Measurements from ENCODE around the gene NASP. TPM values are rescaled to one million over a fixed set of nuclear protein-coding genes. Genes with fewer than 3 reads are reported as not detected.

Gene NASP
- total RNA-seq, 2 donors from 2014 or later = 145 to 291 TPM

GRCh38 chr1:45551684-45552083 lies 32.2 kb upstream of the NASP start:
- H3K27ac Mint-ChIP-seq = peak overlapping the region; percentile 85 to 93
- H3K9me3 Mint-ChIP-seq = no peaks in the 10 kb centered on the region
- peaks cover 4% of the 10 kb centered on the region for H3K36me3 Mint-ChIP-seq
- H3K27me3 Mint-ChIP-seq = peaks cover 0 to 4% of the 10 kb centered on the region in 2 donors
- peaks cover 16 to 23% of the 10 kb centered on the region in 2 donors for H3K4me1 Mint-ChIP-seq (ENCODE audit: low read depth in 2 of 2)
- no peak for ATAC-seq
- DNase-seq (ENCODE audit: low spot score) = no peak
- H3K4me3 Mint-ChIP-seq = peak overlapping the region; percentile 98

DNA sequence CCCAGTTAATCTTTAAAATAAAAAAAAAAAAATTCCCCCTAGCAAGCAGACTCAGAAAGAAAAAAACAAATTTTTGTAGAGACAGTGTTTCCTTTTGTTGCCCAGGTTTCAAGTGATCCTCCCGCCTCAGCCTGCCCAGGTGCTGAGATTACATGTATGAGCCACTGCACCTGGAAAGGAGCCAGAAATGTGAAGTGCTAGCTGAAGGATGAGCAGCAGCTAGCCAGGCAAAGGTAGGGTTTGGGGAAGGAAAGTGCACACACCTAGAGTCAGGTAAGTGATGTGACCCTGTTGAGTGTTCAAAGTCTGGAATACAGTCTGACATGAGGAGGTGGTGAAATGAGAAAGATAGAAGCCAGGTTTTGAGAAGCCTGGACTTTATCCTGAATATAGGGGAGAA lies 31.5 kb upstream of the NASP start:
- Mint-ChIP-seq H3K4me3 (peak overlapping the region; percentile 7), H3K36me3 (peaks cover 4% of the 10 kb centered on the region), H3K27ac (no peak overlapping the region), H3K9me3 (no peaks in the 10 kb centered on the region), H3K27me3 (peaks cover 0 to under 1% of the 10 kb centered on the region in 2 donors), H3K4me1 (ENCODE audit: low read depth in 2 of 2) (peaks cover 18 to 22% of the 10 kb centered on the region in 2 donors)
- no peak for ATAC-seq
- DNase-seq (ENCODE audit: low spot score) = no peak

DNA sequence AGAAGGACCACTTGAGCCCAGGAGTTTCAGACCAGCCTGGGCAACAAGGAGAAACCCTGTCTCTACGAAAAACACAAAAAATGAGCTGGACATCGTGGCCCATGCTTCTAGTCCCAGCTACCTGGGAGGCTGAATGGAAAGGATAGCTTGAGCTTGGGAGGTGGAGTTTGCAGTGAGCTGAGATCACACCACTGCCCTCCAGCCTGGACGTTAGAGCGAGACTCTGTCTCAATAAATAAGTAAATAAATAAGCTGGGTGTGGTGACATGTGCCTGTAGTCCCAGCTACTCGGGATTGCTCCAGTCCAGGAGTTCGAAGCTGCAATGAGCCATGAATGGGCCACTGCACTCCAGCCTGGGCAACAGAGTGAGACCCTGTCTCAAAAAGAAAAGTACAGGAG lies 29.6 kb upstream of the NASP start:
- DNase-seq (ENCODE audit: low spot score) (no peak), ATAC-seq (no peak)
- Mint-ChIP-seq H3K27ac (no peak overlapping the region), H3K9me3 (no peaks in the 10 kb centered on the region), H3K4me3 (no peak overlapping the region), H3K36me3 (peaks cover 4% of the 10 kb centered on the region), H3K4me1 (ENCODE audit: low read depth in 2 of 2) (peaks cover 21 to 25% of the 10 kb centered on the region in 2 donors), H3K27me3 (no peaks in the 10 kb centered on the region)

DNA sequence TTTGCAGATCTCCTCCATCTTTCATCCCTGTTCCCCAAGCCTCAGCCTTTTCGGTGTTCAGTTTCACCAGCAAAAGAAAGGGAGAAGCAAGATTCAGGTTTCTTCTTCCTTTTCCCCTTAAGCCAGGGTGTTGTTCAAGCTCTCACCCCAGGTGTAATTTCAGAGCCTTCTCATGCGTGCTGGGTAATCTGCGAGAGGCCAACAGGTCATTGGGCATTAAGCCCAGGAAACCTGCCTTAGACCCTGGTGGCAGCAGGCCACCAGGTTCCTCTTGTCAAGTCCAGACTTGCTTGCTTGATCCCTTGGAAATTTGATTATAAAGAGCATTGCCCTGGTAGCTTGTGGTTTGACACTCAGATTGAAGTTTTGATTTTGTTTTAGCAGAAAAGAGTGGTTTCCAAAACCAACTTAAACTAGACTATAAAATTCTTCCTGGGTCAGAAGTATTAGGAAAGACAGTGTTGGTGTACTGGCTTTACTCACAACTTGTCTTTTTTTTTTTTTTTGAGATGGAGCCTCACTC lies 26.4 kb upstream of the NASP start:
- Mint-ChIP-seq H3K36me3 (no peaks in the 10 kb centered on the region), H3K27me3 (no peaks in the 10 kb centered on the region), H3K4me1 (ENCODE audit: low read depth in 2 of 2) (peaks cover 7 to 14% of the 10 kb centered on the region in 2 donors), H3K9me3 (no peaks in the 10 kb centered on the region), H3K4me3 (no peak overlapping the region), H3K27ac (peak overlapping the region in 1 of 2 donors; percentile 33)
- ATAC-seq = no peak
- DNase-seq (ENCODE audit: low spot score) = no peak

DNA sequence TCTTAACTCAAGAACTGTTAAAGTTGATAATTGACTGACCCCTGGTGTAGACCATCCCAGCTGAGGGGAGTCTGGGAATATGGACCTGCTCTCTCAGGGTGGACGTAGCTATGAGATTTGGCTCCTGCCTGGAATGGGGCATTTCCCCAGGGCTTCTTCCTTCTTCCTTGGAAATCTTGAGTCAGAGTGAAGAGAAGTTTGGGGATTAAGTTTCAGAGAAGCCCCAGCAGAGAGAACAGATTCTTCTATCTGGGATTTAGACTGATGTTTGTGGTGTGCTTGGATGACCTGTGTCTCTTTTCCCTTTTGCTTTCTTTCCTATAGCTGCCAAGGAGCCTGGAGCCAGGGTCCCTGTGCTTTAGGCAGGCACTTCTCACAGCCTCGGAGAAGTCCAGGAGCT lies 20.0 kb upstream of the NASP start:
- ATAC-seq = no peak
- no peak overlapping the region for H3K27ac Mint-ChIP-seq

DNA sequence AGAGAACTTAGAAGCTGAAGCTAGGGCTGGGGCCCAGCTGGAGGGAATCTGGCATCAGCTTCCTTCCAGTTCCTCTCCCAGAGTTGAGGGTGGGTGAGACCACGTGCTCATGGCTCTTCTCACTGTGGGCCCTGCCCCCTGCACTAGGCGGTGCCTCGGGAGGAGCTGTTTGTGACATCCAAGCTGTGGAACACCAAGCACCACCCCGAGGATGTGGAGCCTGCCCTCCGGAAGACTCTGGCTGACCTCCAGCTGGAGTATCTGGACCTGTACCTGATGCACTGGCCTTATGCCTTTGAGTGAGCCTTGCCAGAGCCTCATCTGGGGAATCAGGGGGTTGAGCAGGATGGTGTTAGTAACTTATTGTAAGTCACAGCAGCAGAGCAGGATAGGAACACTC lies 17.1 kb upstream of the NASP start:
- Mint-ChIP-seq H3K4me1 (ENCODE audit: low read depth in 2 of 2) (peaks cover 0 to 4% of the 10 kb centered on the region in 2 donors), H3K27me3 (no peaks in the 10 kb centered on the region), H3K27ac (peak overlapping the region in 1 of 2 donors; percentile 14), H3K36me3 (peaks cover 14% of the 10 kb centered on the region), H3K9me3 (no peaks in the 10 kb centered on the region), H3K4me3 (no peak overlapping the region)
- ATAC-seq (no peak), DNase-seq (ENCODE audit: low spot score) (no peak)

More for the DNA sequence above, 20.0 kb upstream of the NASP start:
- H3K36me3 Mint-ChIP-seq = peaks cover 5% of the 10 kb centered on the region
- no peak for DNase-seq (ENCODE audit: low spot score)
- H3K4me1 Mint-ChIP-seq (ENCODE audit: low read depth in 2 of 2) = peaks cover 0 to 3% of the 10 kb centered on the region in 2 donors
- H3K27me3 Mint-ChIP-seq = no peaks in the 10 kb centered on the region
- H3K9me3 Mint-ChIP-seq = no peaks in the 10 kb centered on the region
- H3K4me3 Mint-ChIP-seq = no peak overlapping the region

DNA sequence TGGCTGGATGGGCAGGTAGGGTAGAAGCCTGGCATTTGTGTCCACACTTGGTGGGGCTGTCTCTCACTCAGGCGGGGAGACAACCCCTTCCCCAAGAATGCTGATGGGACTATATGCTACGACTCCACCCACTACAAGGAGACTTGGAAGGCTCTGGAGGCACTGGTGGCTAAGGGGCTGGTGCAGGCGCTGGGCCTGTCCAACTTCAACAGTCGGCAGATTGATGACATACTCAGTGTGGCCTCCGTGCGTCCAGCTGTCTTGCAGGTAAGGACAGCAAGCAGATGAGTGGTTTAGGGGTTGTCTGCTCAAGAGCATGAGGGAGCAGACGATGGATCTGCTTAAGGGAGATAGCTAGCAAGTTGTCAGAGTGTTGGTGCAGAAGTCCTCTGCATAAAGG lies 15.9 kb upstream of the NASP start:
- Mint-ChIP-seq H3K27ac (no peak overlapping the region), H3K4me1 (ENCODE audit: low read depth in 2 of 2) (peaks cover 0 to 3% of the 10 kb centered on the region in 2 donors), H3K4me3 (no peak overlapping the region), H3K36me3 (peaks cover 14% of the 10 kb centered on the region), H3K9me3 (no peaks in the 10 kb centered on the region), H3K27me3 (no peaks in the 10 kb centered on the region)
- no peak for ATAC-seq
- no peak for DNase-seq (ENCODE audit: low spot score)

GRCh38 chr1:45568421-45568820 lies 15.4 kb upstream of the NASP start:
- peak in 1 of 2 donors; percentile 36 for ATAC-seq
- peaks cover 14% of the 10 kb centered on the region for H3K36me3 Mint-ChIP-seq
- peaks cover 0 to 3% of the 10 kb centered on the region in 2 donors for H3K4me1 Mint-ChIP-seq (ENCODE audit: low read depth in 2 of 2)
- H3K9me3 Mint-ChIP-seq = no peaks in the 10 kb centered on the region
- H3K27ac Mint-ChIP-seq = no peak overlapping the region
- DNase-seq (ENCODE audit: low spot score) = no peak
- H3K4me3 Mint-ChIP-seq = no peak overlapping the region
- H3K27me3 Mint-ChIP-seq = no peaks in the 10 kb centered on the region

GRCh38 chr1:45569571-45569961 lies 14.3 kb upstream of the NASP start:
- Mint-ChIP-seq H3K36me3 (peaks cover 10% of the 10 kb centered on the region), H3K27me3 (no peaks in the 10 kb centered on the region), H3K9me3 (no peaks in the 10 kb centered on the region), H3K4me3 (no peak overlapping the region), H3K27ac (no peak overlapping the region), H3K4me1 (ENCODE audit: low read depth in 2 of 2) (peaks cover 0 to 3% of the 10 kb centered on the region in 2 donors)
- DNase-seq (ENCODE audit: low spot score) (no peak), ATAC-seq (no peak)

DNA sequence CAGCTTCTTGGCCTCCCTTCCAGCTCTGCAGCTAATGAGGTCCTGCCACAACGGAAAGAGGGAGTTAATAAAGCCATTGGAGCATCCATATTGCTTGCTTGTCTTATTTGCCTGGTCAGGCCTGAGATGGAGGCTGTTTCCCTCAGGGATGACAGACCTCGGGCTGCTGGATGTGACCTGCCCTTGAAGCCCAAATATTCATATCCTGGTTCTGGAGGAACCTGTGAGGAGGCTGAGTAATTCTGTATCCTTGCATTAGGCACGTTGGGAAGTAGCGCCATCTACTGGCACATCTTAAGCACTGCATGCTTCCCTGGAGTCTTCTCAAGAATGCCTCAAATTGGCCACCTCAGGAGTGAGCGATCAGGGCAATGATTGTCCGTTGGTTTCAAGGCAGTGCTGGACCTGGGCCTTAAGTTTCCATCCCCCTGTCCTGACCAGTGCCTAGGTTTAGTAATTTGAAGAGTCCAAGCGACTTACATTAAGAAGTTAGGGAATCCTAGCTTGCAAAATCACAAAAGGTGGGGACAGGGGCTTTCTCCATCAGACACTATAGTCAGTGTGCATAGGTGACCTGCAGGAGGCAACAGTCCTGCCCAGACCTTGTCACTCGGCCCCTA lies 13.8 kb upstream of the NASP start:
- Mint-ChIP-seq H3K27me3 (no peaks in the 10 kb centered on the region), H3K36me3 (peaks cover 8% of the 10 kb centered on the region), H3K27ac (no peak overlapping the region), H3K4me1 (ENCODE audit: low read depth in 2 of 2) (peaks cover 0 to 3% of the 10 kb centered on the region in 2 donors), H3K4me3 (no peak overlapping the region), H3K9me3 (no peaks in the 10 kb centered on the region)
- ATAC-seq = peak; percentile 83 to 86
- DNase-seq (ENCODE audit: low spot score) = peak; percentile 73

GRCh38 chr1:45570631-45571030 lies 13.2 kb upstream of the NASP start:
- H3K27ac Mint-ChIP-seq = no peak overlapping the region
- peaks cover 8% of the 10 kb centered on the region for H3K36me3 Mint-ChIP-seq
- no peak for ATAC-seq

DNA sequence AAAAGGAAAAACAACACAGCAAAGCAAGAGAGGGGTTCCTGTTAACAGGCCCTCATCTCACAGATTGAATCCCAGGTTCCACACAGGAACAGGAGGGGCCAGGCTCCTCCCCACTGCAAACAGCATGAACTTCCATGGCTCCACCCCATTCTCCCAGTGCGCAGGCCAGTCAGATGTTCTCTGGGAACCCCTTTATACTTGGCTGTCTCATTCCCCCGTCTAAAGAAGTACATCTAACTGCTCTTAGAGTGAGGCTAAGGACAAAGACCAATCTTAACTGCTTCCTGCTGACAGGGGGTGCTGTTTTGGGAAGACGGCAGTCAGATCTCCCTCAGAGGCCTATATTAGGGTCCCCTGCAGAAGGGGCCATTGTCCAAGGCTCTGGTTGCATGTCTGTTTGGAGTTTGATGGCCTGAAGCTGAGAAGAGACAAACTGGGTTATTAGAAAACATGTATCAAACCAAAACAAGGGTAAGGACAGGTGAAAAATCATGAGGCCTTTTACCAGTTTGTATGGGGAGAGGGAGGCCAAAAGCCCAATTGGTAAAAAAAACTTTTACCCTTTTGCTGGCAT lies 10.5 kb upstream of the NASP start:
- Mint-ChIP-seq H3K4me1 (ENCODE audit: low read depth in 2 of 2) (peaks cover 0 to 3% of the 10 kb centered on the region in 2 donors), H3K9me3 (no peaks in the 10 kb centered on the region), H3K27me3 (no peaks in the 10 kb centered on the region), H3K27ac (no peak overlapping the region), H3K36me3 (peaks cover 8% of the 10 kb centered on the region), H3K4me3 (no peak overlapping the region)
- no peak for DNase-seq (ENCODE audit: low spot score)
- no peak for ATAC-seq

More at GRCh38 chr1:45570631-45571030, 13.2 kb upstream of the NASP start:
- DNase-seq (ENCODE audit: low spot score) = no peak
- no peaks in the 10 kb centered on the region for H3K9me3 Mint-ChIP-seq
- peaks cover 0 to 3% of the 10 kb centered on the region in 2 donors for H3K4me1 Mint-ChIP-seq (ENCODE audit: low read depth in 2 of 2)
- no peak overlapping the region for H3K4me3 Mint-ChIP-seq
- H3K27me3 Mint-ChIP-seq = no peaks in the 10 kb centered on the region

DNA sequence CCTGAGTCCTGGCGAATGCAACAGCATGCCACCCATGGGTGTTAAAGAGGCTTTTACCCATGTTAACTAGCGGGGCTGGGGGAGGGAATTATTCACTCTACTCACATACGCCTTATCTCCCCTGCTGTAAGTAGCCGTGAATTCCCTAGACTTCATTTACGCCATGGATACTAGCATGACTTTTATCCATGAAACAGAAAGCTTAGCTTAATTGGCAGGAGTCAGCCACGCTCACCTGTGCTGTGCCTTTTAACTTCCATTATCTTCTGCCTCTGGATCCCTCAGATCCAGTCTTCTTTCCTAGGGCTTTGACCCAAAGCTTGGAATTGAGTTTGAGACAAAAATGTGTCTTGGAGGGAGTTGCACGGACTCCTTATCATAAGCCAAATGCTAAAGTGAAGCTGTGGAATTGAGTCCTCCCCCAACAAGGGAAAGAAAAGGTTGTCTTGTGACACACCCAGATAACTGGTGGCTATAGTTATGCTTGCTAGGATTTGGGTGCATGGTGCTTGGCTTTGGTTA lies 9.7 kb upstream of the NASP start:
- DNase-seq (ENCODE audit: low spot score) (no peak), ATAC-seq (no peak)
- peaks cover 0 to 3% of the 10 kb centered on the region in 2 donors for H3K4me1 Mint-ChIP-seq (ENCODE audit: low read depth in 2 of 2)
- no peaks in the 10 kb centered on the region for H3K9me3 Mint-ChIP-seq
- H3K27ac Mint-ChIP-seq = no peak overlapping the region
- peaks cover 7% of the 10 kb centered on the region for H3K36me3 Mint-ChIP-seq
- no peaks in the 10 kb centered on the region for H3K27me3 Mint-ChIP-seq
- H3K4me3 Mint-ChIP-seq = no peak overlapping the region

GRCh38 chr1:45583264-45583665 lies 576 bp upstream of the NASP start:
- DNase-seq (ENCODE audit: low spot score) = peak; percentile 96
- H3K4me1 Mint-ChIP-seq (ENCODE audit: low read depth in 2 of 2) = peaks cover 35 to 37% of the 10 kb centered on the region in 2 donors
- peak overlapping the region; percentile 94 to 96 for H3K27ac Mint-ChIP-seq
- H3K36me3 Mint-ChIP-seq = no peaks in the 10 kb centered on the region
- no peaks in the 10 kb centered on the region for H3K27me3 Mint-ChIP-seq
- no peaks in the 10 kb centered on the region for H3K9me3 Mint-ChIP-seq
- peak overlapping the region; percentile 100 for H3K4me3 Mint-ChIP-seq
- peak; percentile 88 to 90 for ATAC-seq

Measured in natural killer cell treated with Interleukin-12 subunit alpha and Interleukin-12 subunit beta and Interleukin-15 and Interleukin-18, amount 100 ng/mL, for 72 hours (primary cell).